Skeletal muscle cell (primary cell): ENCODE results near the gene TTC28.

Experiments used
- DNase-seq: peaks from one replicate; pipeline ENCODE4 v3.0.0-alpha.2; 2010; ENCODE audit warnings: low read depth
- H3K4me3 ChIP-seq: 2 replicates; pipeline ENCODE4 v1.5.1; 2011; ENCODE audit warnings: low read depth, mild to moderate bottlenecking, control low read depth, low read length, moderate library complexity

Gene TTC28

GRCh38 chr22:28029201-28029948 lies 650.3 kb downstream of the TTC28 start:
- H3K4me3 ChIP-seq, result no peak overlapping the region
- DNase-seq, result no peak

GRCh38 chr22:28027453-28028448 lies 651.9 kb downstream of the TTC28 start:
- no peak overlapping the region for H3K4me3 ChIP-seq
- DNase-seq, result no peak

GRCh38 chr22:28025866-28026575 lies 653.6 kb downstream of the TTC28 start:
- H3K4me3 ChIP-seq, result no peak overlapping the region
- DNase-seq, result no peak

- no peak for DNase-seq
- H3K4me3 ChIP-seq, result no peak overlapping the region
Measured at GRCh38 chr22:28025333-28025732, 654.3 kb downstream of the TTC28 start.

- no peak for DNase-seq
- H3K4me3 ChIP-seq, result no peak overlapping the region
Measured at GRCh38 chr22:28024422-28024888, 655.2 kb downstream of the TTC28 start.

- DNase-seq, result no peak
Measured at GRCh38 chr22:28023774-28024173, 655.9 kb downstream of the TTC28 start.

GRCh38 chr22:28023036-28023435 lies 656.6 kb downstream of the TTC28 start:
- H3K4me3 ChIP-seq, result no peak overlapping the region
- no peak for DNase-seq

More at GRCh38 chr22:28023774-28024173, 655.9 kb downstream of the TTC28 start:
- no peak overlapping the region for H3K4me3 ChIP-seq

- no peak for DNase-seq
- no peak overlapping the region for H3K4me3 ChIP-seq
Measured at GRCh38 chr22:28021998-28022660, 657.5 kb downstream of the TTC28 start.

GRCh38 chr22:28021116-28021997 lies 658.3 kb downstream of the TTC28 start:
- H3K4me3 ChIP-seq, result no peak overlapping the region
- DNase-seq, result no peak

GRCh38 chr22:28019881-28020861 lies 659.5 kb downstream of the TTC28 start:
- peak; percentile 25 for DNase-seq
- H3K4me3 ChIP-seq, result peak overlapping the region; percentile 28

- H3K4me3 ChIP-seq, result no peak overlapping the region
- no peak for DNase-seq
Measured at GRCh38 chr22:28019360-28019759, 660.3 kb downstream of the TTC28 start.

- no peak overlapping the region for H3K4me3 ChIP-seq
- DNase-seq, result no peak
Measured at GRCh38 chr22:28018461-28018927, 661.1 kb downstream of the TTC28 start.

- DNase-seq, result no peak
Measured at GRCh38 chr22:28017859-28018258, 661.8 kb downstream of the TTC28 start.

GRCh38 chr22:28017558-28017820 lies 662.2 kb downstream of the TTC28 start:
- no peak for DNase-seq
- H3K4me3 ChIP-seq, result no peak overlapping the region

More at GRCh38 chr22:28017859-28018258, 661.8 kb downstream of the TTC28 start:
- H3K4me3 ChIP-seq, result no peak overlapping the region

- no peak overlapping the region for H3K4me3 ChIP-seq
Measured at GRCh38 chr22:28016781-28017557, 662.7 kb downstream of the TTC28 start.

More at GRCh38 chr22:28016781-28017557, 662.7 kb downstream of the TTC28 start:
- no peak for DNase-seq
